Cardiac septum (tissue), 1 donor: Measurements from ENCODE around the gene LYZ. TPM values are rescaled to one million over a fixed set of nuclear protein-coding genes. Genes with fewer than 3 reads are reported as not detected.

ENCODE experiments used
- DNase-seq: peaks from one replicate; pipeline ENCODE4 v3.0.0-alpha.2; 2020; ENCODE audit warnings: low spot score
- intact Hi-C: fragments of 100-400 bp; cut with DNase I; formaldehyde crosslinking; loops from one replicate; pipeline ENCODE4 v1.14.0; 2022
- total RNA-seq: library from RNA; stranded (reverse); fragmentation: NEBNext Ultra II Directional; extraction: Animal tissue kit (Norgen Biotek cat#: 25700); gene quantifications from one replicate; pipeline ENCODE4 v1.2.1, GENCODE V29; 2021
- donor health status: DM: no; HTN: no; CAD: no.

Gene LYZ
- total RNA-seq, 1 donor from 2014 or later, result 32.9 TPM

DNA sequence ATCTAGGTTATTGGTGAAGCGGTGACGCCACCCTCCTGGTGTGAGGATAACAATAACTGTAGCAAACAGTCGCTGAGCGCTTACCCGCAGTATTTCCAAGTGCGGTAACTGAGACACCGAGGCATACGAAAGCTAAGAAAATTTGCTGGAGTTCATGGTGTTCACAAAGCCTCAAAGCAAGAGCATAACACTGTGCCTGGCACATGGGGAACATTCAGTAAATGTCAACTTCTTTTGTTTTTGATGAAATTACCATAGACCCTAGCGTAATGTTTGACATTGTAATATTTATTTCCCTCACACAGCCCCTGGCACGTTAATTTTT is 12.1 kb downstream of the LYZ start:
- intact Hi-C loops, result no loop called here
- DNase-seq, result no peak

DNA sequence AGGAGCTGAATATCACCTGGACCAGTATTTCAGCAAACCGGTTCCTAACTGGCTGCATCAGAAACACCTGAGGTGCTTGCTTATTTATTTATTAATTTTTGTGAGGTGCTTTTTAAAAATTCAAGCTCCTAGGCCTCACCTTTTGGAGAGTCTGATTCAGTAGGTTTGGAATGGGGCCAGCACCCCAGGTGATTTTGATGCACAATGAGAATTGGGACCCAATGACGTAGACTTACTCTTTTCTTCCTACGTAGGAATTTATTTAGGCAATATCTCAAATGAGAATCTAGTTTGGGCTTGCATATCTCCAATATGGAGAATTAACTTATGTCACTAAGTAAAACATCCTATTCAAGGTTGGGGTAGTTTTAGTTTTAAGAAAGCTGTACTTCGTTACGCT is 18.6 kb downstream of the LYZ start:
- DNase-seq, result no peak
- intact Hi-C loops, result no loop called here

DNA sequence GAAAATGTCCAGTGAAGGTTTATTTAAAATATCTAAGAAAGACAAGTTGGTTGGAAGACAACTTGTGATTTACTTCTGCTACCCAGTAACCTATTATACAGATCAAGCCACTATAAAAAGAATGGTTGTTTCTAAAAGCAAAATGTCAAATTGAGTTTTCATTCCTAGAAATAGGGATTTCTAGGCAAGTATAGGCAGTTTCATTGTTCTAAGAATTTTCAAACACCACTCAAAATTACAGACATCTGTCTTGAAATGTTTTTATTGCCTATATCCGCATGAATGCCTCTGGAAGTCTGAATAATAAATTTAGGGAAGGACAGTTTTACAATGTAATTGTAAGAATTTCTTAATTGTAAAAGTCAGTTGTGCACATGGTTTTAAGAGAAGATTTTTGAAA is 20.0 kb downstream of the LYZ start:
- intact Hi-C loops, result no loop called here
- no peak for DNase-seq

GRCh38 chr12:69383074-69383473 is 34.9 kb downstream of the LYZ start:
- intact Hi-C loops, result no loop called here
- no peak for DNase-seq

GRCh38 chr12:69385038-69385437 is 36.9 kb downstream of the LYZ start:
- no peak for DNase-seq
- intact Hi-C loops, result no loop called here

DNA sequence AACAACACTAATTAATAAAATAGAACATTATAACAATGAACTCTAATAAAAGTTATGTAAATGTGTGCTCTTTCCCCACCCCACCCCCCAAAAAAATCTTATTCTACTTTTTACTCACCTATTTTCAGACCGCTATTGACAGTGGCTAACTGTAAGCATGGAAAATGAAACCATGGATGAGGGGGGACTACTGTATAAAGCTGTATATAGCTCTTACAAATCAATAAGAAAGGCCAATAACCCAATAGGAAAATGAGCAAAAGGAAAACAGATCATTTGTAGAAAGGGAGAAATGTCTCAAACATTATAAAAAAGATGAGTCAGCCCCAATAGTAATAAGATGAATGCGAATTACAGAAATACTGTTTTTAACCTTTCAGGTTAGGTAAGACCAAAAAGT is 38.7 kb downstream of the LYZ start:
- intact Hi-C loops, result no loop called here

GRCh38 chr12:69388371-69388770 is 40.2 kb downstream of the LYZ start:
- intact Hi-C loops, result no loop called here
- no peak for DNase-seq

More for the DNA sequence above, 38.7 kb downstream of the LYZ start:
- DNase-seq, result no peak

- DNase-seq, result no peak
- intact Hi-C loops, result loop anchor here (5.0 kb wide), 1 partner anchor 182 kb away; no protein-coding TSS in a partner anchor
These were observed 41.6 kb downstream of the LYZ start for GRCh38 chr12:69389831-69390230.

- no peak for DNase-seq
- intact Hi-C loops, result loop anchor here (5.0 kb wide), 1 partner anchor 180 kb away; no protein-coding TSS in a partner anchor
These were observed 44.2 kb downstream of the LYZ start for GRCh38 chr12:69392179-69392928.

DNA sequence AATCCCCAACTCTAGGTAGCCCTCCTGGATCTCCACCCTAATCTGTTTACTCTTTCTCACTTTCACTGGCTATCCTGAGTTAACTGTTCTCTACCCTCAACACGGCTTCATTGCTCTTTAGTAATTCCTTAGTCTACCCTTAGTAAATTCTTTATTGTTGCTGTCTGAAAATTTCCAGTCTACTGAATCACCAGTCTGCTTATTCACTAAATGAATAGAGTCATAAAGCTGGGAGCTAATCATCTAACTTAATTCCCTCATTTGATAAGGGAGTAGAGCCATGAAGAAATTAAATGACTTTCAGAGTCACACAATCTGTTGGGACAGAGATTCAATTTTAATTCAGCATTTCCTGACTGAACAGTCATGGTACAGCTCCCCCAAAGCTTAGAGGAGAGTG is 47.9 kb downstream of the LYZ start:
- DNase-seq, result no peak
- intact Hi-C loops, result no loop called here

GRCh38 chr12:69396963-69397362 is 48.8 kb downstream of the LYZ start:
- intact Hi-C loops, result no loop called here
- no peak for DNase-seq

GRCh38 chr12:69397978-69398377 is 49.8 kb downstream of the LYZ start:
- no peak for DNase-seq
- intact Hi-C loops, result no loop called here

- intact Hi-C loops, result no loop called here
- no peak for DNase-seq
These were observed 53.8 kb downstream of the LYZ start for GRCh38 chr12:69401940-69402339.

Other genes with a start within 250 kb of the LYZ start
- gene CPSF6, start 108.8 kb upstream of the LYZ start, total RNA-seq, result 35.4 TPM
- gene YEATS4, start 11.4 kb downstream of the LYZ start, total RNA-seq, result 14.6 TPM
- gene FRS2, start 122.0 kb downstream of the LYZ start, total RNA-seq, result 22.6 TPM
- gene CCT2, start 237.1 kb downstream of the LYZ start, total RNA-seq, result 86.1 TPM